WTC11 (cell line): ENCODE measurements around the gene KCNMA1.

Experiments
- ARID4B ChIP-seq: sonication (generic); formaldehyde crosslinking; IDR thresholded peaks from 2 replicates; pipeline ENCODE4 v1.8.0; 2023; ENCODE audit warnings: missing genetic modification reagents, mild to moderate bottlenecking, borderline replicate concordance
- CREM ChIP-seq: sonication (generic); formaldehyde crosslinking; IDR thresholded peaks from 2 replicates; pipeline ENCODE4 v1.8.1; 2022; ENCODE audit warnings: mild to moderate bottlenecking, missing genetic modification reagents, moderate library complexity
- CTCF ChIP-seq: fragments of 200-600 bp; IDR thresholded peaks from 2 replicates; pipeline ENCODE4 v1.8.0; 2022; ENCODE audit warnings: antibody characterized with exemption
- ESRRA ChIP-seq: sonication (generic); formaldehyde crosslinking; IDR thresholded peaks from 2 replicates; pipeline ENCODE4 v1.8.1; 2022; ENCODE audit warnings: mild to moderate bottlenecking, missing genetic modification reagents, borderline replicate concordance
- MYBL2 ChIP-seq: sonication (generic); formaldehyde crosslinking; IDR thresholded peaks from 2 replicates; pipeline ENCODE4 v1.8.1; 2023; ENCODE audit warnings: mild to moderate bottlenecking, moderate library complexity, missing genetic modification reagents
- NFYB ChIP-seq: sonication (generic); formaldehyde crosslinking; conservative IDR thresholded peaks from 2 replicates; pipeline ENCODE4 v1.8.0; 2022; ENCODE audit warnings: low read depth, missing genetic modification reagents
- ZBTB21 ChIP-seq: sonication (generic); formaldehyde crosslinking; IDR thresholded peaks from 2 replicates; pipeline ENCODE4 v1.8.1; 2023; ENCODE audit warnings: mild to moderate bottlenecking, missing genetic modification reagents, borderline replicate concordance

GRCh38 chr10:77180794-77181193 lies 456.8 kb downstream of the KCNMA1 start:
- TF ChIP-seq ESRRA (CRISPR knock-in tag) (no peak), MYBL2 (CRISPR knock-in tag) (no peak), ARID4B (CRISPR knock-in tag) (no peak), CTCF (no peak), CREM (no peak), NFYB (CRISPR knock-in tag) (no peak), ZBTB21 (CRISPR knock-in tag) (no peak)
